GM12865 (cell line): ENCODE results near the gene SAP30BP.

ENCODE experiments used
- DNase-seq: peaks from one replicate; pipeline ENCODE4 v3.0.0; 2010; ENCODE audit warnings: low read depth
- H3K4me3 ChIP-seq: 2 replicates; pipeline ENCODE4 v1.5.1; 2011; ENCODE audit warnings: mild to moderate bottlenecking, low read depth, low read length, control low read depth
- TF ChIP-seq, protein P1 (sequence below): IDR thresholded peaks from 2 replicates; pipeline ENCODE4 v1.5.1; 2011; ENCODE audit warnings: low read length, control low read depth, low read depth, inconsistent platforms; ENCODE audit not compliant: insufficient read depth; ENCODE audit errors: missing control alignments

The SAP30BP gene

DNA sequence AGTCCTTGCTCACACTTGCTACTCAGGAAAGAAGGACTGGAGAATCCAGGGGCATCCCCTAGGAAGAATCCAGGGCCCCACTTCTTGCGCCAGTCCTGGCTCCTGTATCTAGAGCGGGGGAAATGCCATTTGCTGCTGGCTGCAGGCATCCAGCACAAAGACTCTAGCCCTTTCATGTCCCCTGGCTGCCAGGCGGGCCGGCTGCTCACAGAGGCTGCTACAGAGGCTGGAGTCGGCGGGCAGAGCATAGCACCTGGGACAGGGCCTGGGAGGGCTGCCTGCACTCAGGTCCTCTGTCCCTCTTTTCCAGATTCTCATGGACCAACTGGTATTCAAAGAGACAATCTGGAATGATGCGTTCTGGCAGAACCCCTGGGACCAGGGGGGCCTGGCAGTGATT lies 20.1 kb upstream of the SAP30BP start:
- TF ChIP-seq, protein P1, sequence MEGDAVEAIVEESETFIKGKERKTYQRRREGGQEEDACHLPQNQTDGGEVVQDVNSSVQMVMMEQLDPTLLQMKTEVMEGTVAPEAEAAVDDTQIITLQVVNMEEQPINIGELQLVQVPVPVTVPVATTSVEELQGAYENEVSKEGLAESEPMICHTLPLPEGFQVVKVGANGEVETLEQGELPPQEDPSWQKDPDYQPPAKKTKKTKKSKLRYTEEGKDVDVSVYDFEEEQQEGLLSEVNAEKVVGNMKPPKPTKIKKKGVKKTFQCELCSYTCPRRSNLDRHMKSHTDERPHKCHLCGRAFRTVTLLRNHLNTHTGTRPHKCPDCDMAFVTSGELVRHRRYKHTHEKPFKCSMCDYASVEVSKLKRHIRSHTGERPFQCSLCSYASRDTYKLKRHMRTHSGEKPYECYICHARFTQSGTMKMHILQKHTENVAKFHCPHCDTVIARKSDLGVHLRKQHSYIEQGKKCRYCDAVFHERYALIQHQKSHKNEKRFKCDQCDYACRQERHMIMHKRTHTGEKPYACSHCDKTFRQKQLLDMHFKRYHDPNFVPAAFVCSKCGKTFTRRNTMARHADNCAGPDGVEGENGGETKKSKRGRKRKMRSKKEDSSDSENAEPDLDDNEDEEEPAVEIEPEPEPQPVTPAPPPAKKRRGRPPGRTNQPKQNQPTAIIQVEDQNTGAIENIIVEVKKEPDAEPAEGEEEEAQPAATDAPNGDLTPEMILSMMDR, result no peak
- no peak overlapping the region for H3K4me3 ChIP-seq
- DNase-seq, result no peak

GRCh38 chr17:75647921-75648320 lies 19.2 kb upstream of the SAP30BP start:
- no peak for DNase-seq
- H3K4me3 ChIP-seq, result no peak overlapping the region
- TF ChIP-seq, protein P1, result no peak

DNA sequence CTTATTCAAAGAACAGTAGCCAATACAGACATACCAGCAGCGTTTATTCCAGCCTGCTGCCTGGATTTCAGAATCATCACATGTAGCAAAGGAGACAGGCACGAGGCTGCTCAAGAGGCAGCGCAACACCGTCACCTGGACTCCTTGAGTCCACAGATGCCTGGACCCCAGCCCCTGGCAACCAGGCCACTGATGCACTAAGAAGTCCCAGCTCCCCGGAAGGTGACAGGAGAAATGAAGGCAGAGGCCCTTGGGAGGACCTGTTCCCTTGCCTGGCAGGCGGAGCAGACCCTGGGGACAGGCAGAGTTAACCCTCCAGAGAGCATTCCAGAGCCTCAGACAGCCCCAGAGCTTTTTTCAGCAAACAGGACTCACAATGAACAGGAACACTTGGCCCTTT lies 17.5 kb upstream of the SAP30BP start:
- no peak for DNase-seq
- H3K4me3 ChIP-seq, result no peak overlapping the region
- TF ChIP-seq, protein P1, result no peak

- TF ChIP-seq, protein P1, result no peak
- no peak overlapping the region for H3K4me3 ChIP-seq
- no peak for DNase-seq
Measured at GRCh38 chr17:75650874-75651273, 16.3 kb upstream of the SAP30BP start.

- H3K4me3 ChIP-seq, result no peak overlapping the region
- TF ChIP-seq, protein P1, result no peak
- no peak for DNase-seq
Measured at GRCh38 chr17:75652341-75652740, 14.8 kb upstream of the SAP30BP start.

DNA sequence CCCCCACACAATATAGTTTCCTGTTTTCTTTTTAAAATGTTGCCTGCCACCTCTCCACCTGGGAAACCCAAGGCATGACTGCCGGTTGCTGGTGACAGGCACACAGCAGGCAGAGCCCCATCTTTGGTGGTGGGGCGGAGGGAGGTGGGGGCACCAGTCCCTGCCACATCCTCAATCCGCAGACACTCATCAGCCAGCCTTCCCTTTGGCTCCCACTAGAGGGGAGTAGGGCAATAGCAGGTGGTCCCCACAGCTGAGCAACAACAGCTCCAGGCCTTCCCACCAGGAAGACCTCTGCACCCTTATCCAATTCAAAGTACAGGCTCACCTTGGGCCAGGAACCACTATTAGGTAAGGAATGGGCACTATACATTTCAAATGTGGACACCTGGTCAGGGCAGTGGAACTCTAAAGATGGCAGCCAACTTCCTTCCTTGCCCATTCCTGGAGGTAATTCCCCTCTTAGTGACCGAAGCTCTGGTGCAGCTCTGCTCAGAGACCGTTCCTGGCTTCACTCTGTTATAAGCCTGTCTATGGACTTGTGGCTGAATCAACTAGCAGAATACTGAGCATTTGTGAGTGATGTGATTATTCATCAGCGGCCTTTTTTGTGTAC lies 14.1 kb upstream of the SAP30BP start:
- no peak overlapping the region for H3K4me3 ChIP-seq
- TF ChIP-seq, protein P1, result peak; percentile 70
- peak; percentile 29 for DNase-seq

DNA sequence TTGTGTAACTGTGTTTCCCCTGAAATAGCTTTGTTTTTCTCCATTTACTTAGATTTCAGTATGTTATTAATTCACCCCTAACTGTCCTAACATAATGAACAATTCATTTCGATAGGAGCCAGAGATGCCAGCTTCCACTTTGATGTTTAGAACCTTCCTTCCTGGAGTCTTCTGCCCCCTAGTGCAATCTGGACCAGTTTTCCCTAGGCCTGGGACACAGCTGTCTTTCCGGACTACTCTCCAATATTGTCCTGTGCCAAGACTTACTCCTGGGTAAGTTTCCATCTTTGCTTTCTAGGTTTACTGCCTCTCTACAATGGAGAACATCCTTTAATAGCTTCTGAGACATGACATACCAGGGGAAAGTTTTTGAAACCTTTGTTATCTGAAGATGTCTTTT lies 13.0 kb upstream of the SAP30BP start:
- TF ChIP-seq, protein P1, result no peak
- no peak overlapping the region for H3K4me3 ChIP-seq
- no peak for DNase-seq
